GM12872 (cell line): ENCODE measurements around the gene CCDC198.

Experiments used
- TF ChIP-seq, protein P1 (sequence below): IDR thresholded peaks from 3 replicates; pipeline ENCODE4 v1.5.1; 2011; ENCODE audit warnings: low read depth, mild to moderate bottlenecking, low read length, moderate library complexity; ENCODE audit not compliant: insufficient read depth

CCDC198 gene

DNA sequence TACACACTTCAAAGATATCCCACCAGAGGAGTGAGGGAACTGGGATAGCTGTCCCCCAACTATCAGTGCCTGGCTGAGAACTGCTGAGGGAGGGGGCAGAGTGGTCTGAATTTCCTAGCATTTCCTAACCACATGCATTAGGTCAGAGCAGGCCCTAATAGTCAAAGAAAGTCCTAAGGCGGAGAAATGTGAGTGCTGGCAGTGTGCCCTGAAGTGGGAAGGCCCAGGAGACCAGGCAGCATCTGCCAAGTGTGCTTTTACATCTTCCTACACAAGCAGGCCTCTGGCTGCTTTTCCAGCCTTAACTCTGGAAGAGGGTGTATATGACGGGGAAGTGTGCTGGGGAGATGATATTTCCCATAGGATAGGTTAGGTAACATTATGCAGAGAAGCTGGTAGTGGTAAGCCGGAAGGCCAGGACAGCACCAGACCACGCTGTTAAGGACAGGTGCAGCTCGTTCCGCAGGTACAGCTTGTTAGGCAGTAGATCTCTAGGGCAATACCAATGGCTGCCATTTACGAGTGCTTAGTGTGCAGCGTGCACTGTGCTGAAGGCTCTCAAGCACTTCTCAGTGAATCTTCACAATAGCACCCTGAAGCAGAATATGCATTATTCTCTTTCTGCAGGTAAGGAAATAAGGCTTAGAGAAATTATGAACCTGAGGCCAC lies 9.1 kb upstream of the CCDC198 start:
- TF ChIP-seq, protein P1, sequence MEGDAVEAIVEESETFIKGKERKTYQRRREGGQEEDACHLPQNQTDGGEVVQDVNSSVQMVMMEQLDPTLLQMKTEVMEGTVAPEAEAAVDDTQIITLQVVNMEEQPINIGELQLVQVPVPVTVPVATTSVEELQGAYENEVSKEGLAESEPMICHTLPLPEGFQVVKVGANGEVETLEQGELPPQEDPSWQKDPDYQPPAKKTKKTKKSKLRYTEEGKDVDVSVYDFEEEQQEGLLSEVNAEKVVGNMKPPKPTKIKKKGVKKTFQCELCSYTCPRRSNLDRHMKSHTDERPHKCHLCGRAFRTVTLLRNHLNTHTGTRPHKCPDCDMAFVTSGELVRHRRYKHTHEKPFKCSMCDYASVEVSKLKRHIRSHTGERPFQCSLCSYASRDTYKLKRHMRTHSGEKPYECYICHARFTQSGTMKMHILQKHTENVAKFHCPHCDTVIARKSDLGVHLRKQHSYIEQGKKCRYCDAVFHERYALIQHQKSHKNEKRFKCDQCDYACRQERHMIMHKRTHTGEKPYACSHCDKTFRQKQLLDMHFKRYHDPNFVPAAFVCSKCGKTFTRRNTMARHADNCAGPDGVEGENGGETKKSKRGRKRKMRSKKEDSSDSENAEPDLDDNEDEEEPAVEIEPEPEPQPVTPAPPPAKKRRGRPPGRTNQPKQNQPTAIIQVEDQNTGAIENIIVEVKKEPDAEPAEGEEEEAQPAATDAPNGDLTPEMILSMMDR = no peak

DNA sequence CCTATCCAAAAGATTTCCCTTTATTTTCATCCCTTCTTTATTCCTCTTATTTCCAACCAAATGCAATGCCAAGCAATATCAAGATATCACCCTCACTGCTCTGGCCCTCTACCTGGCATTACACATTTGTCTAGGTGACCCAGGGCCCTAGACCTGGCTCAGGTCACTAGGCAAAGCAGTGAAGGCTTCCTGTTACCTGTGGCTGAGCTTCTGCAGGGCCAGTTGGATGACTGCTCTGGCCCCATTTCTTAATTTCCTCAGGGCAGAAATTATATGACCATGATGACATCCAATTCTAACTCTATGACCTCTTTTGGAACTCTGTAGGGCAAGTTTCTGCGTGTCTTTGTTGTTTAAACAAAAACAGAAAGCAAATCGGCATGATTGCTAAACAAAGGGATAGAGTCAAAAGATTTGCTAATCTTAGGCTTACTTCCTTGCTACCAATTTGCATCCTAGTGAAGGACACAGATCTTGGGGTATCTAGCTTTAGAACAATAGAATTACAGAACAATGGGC lies 7.4 kb upstream of the CCDC198 start:
- TF ChIP-seq, protein P1 = no peak

DNA sequence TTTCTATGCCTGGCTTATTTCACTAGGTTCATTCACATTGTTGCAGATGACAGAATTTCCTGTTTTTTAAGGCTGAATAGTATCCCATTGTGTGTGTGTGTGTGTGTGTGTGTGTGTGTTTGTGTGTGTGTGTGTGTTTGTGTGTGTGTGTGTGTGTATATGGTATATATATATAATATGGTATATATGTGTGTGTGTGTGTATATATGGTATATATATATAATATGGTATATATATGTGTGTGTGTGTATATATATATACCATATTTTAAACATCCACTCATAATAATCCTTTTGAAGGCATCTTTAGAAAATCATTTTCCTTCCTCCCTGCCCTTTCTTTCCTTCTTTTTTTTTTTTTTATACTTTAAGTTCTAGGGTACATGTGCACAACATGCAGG lies 5.0 kb upstream of the CCDC198 start:
- TF ChIP-seq, protein P1 = no peak

DNA sequence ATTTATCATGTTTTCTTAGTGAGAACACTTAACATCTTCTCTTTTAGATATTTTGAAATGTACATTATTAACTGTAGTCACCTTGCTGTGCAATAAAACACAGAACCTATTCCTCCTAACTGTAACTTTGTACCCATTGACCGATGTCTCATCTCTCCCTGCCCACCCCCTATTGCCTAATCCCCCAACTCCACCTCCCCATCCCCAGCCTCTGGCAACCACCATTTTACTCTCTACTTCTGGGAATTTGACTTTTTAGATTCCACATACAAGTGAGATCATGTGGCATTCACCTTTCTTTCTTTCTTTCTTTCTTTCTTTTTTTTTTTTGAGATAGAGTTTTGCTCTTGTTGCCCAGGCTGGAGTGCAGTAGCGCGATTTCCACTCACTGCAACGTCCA lies 4.4 kb upstream of the CCDC198 start:
- TF ChIP-seq, protein P1 = no peak

DNA sequence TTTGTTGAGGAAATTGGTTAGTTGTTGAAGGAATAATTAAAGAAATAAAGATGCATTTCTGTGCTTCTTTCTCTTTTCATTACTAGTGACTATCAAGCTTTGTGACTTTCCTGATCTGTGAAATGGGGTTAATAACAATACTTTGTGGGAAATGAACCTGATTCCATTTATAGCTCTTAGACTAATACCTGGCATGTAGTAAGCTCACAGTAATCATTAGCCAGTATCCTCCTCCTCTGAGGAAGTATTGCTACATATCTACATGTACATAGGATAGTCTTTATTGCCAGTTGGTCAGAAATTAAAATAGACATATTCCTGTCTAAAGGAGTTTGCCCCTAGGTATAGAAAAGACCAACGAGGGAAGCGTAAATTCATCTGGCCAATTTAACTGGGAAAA lies 1.8 kb upstream of the CCDC198 start:
- TF ChIP-seq, protein P1 = no peak

DNA sequence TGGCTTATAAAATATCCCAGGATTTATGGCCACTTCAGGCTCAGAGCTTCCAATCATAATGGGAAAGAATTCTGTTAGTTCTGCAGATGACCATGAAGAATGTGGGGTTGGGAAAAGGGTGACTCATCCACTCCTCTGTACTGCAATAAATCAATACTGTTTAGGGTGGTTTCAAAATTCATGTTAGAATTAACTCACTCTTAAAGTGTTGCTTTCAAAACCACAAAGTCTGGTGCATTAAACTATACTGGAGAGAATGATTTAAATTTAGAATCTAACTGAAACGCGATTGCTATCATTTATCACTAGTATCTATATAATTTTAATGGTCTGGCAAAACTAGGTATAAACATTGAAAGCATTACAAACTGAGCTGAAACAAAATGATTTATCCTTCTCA lies 798 bp downstream of the CCDC198 start:
- TF ChIP-seq, protein P1 = no peak

DNA sequence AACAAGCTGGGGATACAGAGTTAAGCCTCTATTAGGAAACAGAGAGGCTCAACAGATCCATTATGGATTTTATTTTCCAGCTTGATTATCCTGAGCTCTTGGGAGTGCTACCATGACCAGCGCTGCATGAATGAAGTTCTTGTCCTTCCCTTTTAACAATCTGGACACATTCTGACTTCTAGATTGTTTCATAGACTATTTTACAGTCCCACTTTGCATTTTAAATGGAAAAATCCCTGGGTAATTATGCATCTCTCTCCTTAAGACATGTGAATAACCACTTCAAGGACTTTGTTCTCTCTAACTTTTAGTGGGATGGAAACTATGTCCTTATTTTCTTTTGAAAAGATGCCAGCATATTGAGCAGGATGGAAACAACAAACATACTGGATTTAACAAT lies 2.0 kb downstream of the CCDC198 start:
- TF ChIP-seq, protein P1 = no peak
